SK-N-SH (cell line): ENCODE measurements around the gene METTL15.

ENCODE experiments used
- ELF1 ChIP-seq: IDR thresholded peaks from 2 replicates; pipeline ENCODE4 v1.4.0; 2012
- EP300 ChIP-seq, 2 experiments: IDR thresholded peaks; 2 replicates each; pipeline versions ENCODE4 v1.4.0 to v1.6.1; 2012; ENCODE audit warnings: borderline replicate concordance in 1 of 2, low read depth in 1 of 2, low read length in 1 of 2
- EZH2phosphoT487 ChIP-seq: fragments of 200-600 bp; sonication (generic); IDR thresholded peaks from 2 replicates; pipeline ENCODE4 v1.6.1; 2017; ENCODE audit warnings: low read depth, mixed run types, mild to moderate bottlenecking, antibody characterized with exemption, moderate library complexity, borderline replicate concordance
- FOXM1 ChIP-seq: IDR thresholded peaks from 2 replicates; pipeline ENCODE4 v1.4.0; 2012; ENCODE audit warnings: low read depth, mild to moderate bottlenecking
- JUND ChIP-seq: IDR thresholded peaks from 2 replicates; pipeline ENCODE4 v1.4.0; 2012
- MXI1 ChIP-seq: IDR thresholded peaks from 2 replicates; pipeline ENCODE4 v1.6.1; 2012; ENCODE audit warnings: mild to moderate bottlenecking, low read depth, low read length, improper control_type of control experiment
- POLR2AphosphoS5 ChIP-seq: IDR thresholded peaks from 2 replicates; pipeline ENCODE4 v1.6.1; 2012; ENCODE audit warnings: low read depth, low read length
- RFX5 ChIP-seq: IDR thresholded peaks from 2 replicates; pipeline ENCODE4 v1.6.1; 2012; ENCODE audit warnings: mild to moderate bottlenecking, improper control_type of control experiment, low read length
- SMC3 ChIP-seq: IDR thresholded peaks from 2 replicates; pipeline ENCODE4 v1.6.1; 2012; ENCODE audit warnings: low read depth, low read length, improper control_type of control experiment
- TEAD4 ChIP-seq: IDR thresholded peaks from 2 replicates; pipeline ENCODE4 v1.4.0; 2012; ENCODE audit warnings: mild to moderate bottlenecking, borderline replicate concordance; ENCODE audit not compliant: insufficient read depth
- TF ChIP-seq, protein P1 (sequence below): fragments of 200-600 bp; sonication (generic); IDR thresholded peaks from 2 replicates; pipeline ENCODE4 v1.6.1; 2017; ENCODE audit warnings: antibody characterized with exemption, mild to moderate bottlenecking, moderate library complexity
- TF ChIP-seq, protein P2 (sequence below): IDR thresholded peaks from 2 replicates; pipeline ENCODE4 v1.4.0; 2012; ENCODE audit warnings: low read depth

DNA sequence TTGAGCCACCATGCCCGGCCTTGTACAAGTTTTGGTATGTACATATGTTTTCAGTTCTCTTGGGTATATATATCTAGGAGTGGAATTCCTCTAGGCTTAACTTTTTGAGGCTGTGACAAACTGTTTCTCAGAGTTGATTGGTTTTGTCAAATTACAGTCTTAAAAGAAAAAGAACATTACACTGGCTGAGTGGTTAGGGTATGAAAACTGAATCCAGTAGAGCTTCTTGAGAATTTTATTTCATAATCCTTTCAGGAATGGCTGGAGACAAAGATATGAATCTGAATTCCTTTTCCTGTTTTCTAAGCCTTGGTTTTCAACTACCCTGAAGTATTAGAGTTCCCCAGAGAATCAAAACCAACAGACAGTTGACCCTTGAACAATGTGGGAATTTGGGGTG is 6.5 kb downstream of the METTL15 start:
- TF ChIP-seq, protein P1, sequence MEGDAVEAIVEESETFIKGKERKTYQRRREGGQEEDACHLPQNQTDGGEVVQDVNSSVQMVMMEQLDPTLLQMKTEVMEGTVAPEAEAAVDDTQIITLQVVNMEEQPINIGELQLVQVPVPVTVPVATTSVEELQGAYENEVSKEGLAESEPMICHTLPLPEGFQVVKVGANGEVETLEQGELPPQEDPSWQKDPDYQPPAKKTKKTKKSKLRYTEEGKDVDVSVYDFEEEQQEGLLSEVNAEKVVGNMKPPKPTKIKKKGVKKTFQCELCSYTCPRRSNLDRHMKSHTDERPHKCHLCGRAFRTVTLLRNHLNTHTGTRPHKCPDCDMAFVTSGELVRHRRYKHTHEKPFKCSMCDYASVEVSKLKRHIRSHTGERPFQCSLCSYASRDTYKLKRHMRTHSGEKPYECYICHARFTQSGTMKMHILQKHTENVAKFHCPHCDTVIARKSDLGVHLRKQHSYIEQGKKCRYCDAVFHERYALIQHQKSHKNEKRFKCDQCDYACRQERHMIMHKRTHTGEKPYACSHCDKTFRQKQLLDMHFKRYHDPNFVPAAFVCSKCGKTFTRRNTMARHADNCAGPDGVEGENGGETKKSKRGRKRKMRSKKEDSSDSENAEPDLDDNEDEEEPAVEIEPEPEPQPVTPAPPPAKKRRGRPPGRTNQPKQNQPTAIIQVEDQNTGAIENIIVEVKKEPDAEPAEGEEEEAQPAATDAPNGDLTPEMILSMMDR: no peak
- TF ChIP-seq FOXM1 (no peak), POLR2AphosphoS5 (no peak), ELF1 (no peak), JUND (no peak), EP300 (IDR thresholded peaks at IDR 0.05; ENCODE audit: borderline replicate concordance in 1 of 2, low read depth in 1 of 2, low read length in 1 of 2) (no peak), EZH2phosphoT487 (no peak), SMC3 (no peak), RFX5 (no peak), TEAD4 (no peak), MXI1 (no peak)
- TF ChIP-seq, protein P2, sequence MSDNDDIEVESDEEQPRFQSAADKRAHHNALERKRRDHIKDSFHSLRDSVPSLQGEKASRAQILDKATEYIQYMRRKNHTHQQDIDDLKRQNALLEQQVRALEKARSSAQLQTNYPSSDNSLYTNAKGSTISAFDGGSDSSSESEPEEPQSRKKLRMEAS: no peak
